T-cell (primary cell): Measurements from ENCODE around the gene SYNE1. TPM values are rescaled to one million over a fixed set of nuclear protein-coding genes. Genes with fewer than 3 reads are reported as not detected.
"Not testable (repeated sequence)": the region's sequence is repeated elsewhere in the genome, so short reads cannot be mapped to it uniquely, and the experiment has no call there.

Source experiments
- ATAC-seq, 4 experiments: fragments of 200-7000 bp in 3 of 4; fragments of 150-1000 bp in 1 of 4; cut with Tn5 transposase; replicated peaks in 1 of 4; 1 replicate in 3 of 4; 2 replicates in 1 of 4; pipeline ENCODE4 v1.10.0; 2021; ENCODE audit warnings: moderate library complexity in 3 of 4, mild to moderate bottlenecking in 2 of 4, moderate number of reproducible peaks in 1 of 4
- CTCF ChIA-PET, 2 donors: fragments of 300-600 bp; sonication (Branson Sonifier 250); formaldehyde crosslinking; loops; one replicate each; lab custom pipeline; 2022; ENCODE audit warnings: antibody characterized with exemption in 2 of 2; lab: Charles Lee
- POLR2A ChIA-PET, 2 donors: fragments of 300-600 bp; sonication (Branson Sonifier 250); formaldehyde crosslinking; loops; one replicate each; lab custom pipeline; 2022; ENCODE audit warnings: antibody characterized with exemption in 2 of 2; lab: Charles Lee
- DNase-seq, 35 experiments: peaks; one replicate each; pipeline versions ENCODE4 v3.0.0 to v3.0.0-alpha.2; 2013 to 2023
- H3K27ac ChIP-seq: one replicate; pipeline ENCODE4 v1.5.1; 2013; ENCODE audit warnings: low read length
- H3K27me3 ChIP-seq, 2 experiments: replicated peaks in 1 of 2; 1 replicate in 1 of 2; 2 replicates in 1 of 2; pipeline versions ENCODE4 v1.6.1 to v1.7.0; 2013; ENCODE audit warnings: low read length in 1 of 2, mixed read lengths in 1 of 2; ENCODE audit not compliant: control insufficient read depth in 2 of 2, insufficient read depth in 2 of 2; ENCODE audit errors: extremely low read depth in 1 of 2
- H3K36me3 ChIP-seq, 2 donors: 1 replicate in 1 of 2; 2 replicates in 1 of 2; pipeline versions ENCODE4 v1.6.1 to v1.7.0; 2013; ENCODE audit warnings: low read length in 1 of 2; ENCODE audit not compliant: control insufficient read depth in 2 of 2, insufficient read depth in 1 of 2; ENCODE audit errors: extremely low read depth in 1 of 2
- H3K4me1 ChIP-seq, 2 experiments: 1 replicate in 1 of 2; 2 replicates in 1 of 2; pipeline versions ENCODE4 v1.6.1 to v1.7.0; 2013; ENCODE audit warnings: low read length in 2 of 2, mixed read lengths in 1 of 2; ENCODE audit not compliant: insufficient read depth in 2 of 2, control insufficient read depth in 1 of 2; ENCODE audit errors: extremely low read depth in 1 of 2
- H3K4me3 ChIP-seq, 2 donors: 1 replicate in 1 of 2; 2 replicates in 1 of 2; pipeline versions ENCODE4 v1.5.1 to v1.7.0; 2013; ENCODE audit warnings: mild to moderate bottlenecking in 2 of 2, low read length in 1 of 2, moderate library complexity in 1 of 2; ENCODE audit not compliant: control insufficient read depth in 1 of 2; ENCODE audit errors: extremely low read depth in 1 of 2
- H3K9me3 ChIP-seq: 2 replicates; pipeline ENCODE4 v1.7.0; 2013
- H3K27ac Mint-ChIP-seq, 2 donors: one replicate each; pipeline ENCODE4 v1.8.0; 2020 to 2021; ENCODE audit warnings: mild to moderate bottlenecking in 2 of 2, mixed read lengths in 2 of 2
- H3K27me3 Mint-ChIP-seq, 2 donors: one replicate each; pipeline ENCODE4 v1.8.0; 2021 to 2022; ENCODE audit warnings: mixed read lengths in 2 of 2
- H3K36me3 Mint-ChIP-seq: one replicate; pipeline ENCODE4 v1.8.0; 2021; ENCODE audit warnings: mixed read lengths
- H3K4me1 Mint-ChIP-seq, 3 donors: one replicate each; pipeline ENCODE4 v1.8.0; 2020 to 2022; ENCODE audit warnings: mixed read lengths in 3 of 3, mild to moderate bottlenecking in 1 of 3
- H3K4me3 Mint-ChIP-seq, 3 donors: one replicate each; pipeline ENCODE4 v1.8.0; 2020 to 2022; ENCODE audit warnings: mild to moderate bottlenecking in 3 of 3, mixed read lengths in 3 of 3, moderate library complexity in 3 of 3
- H3K9me3 Mint-ChIP-seq, 3 donors: one replicate each; pipeline ENCODE4 v1.8.0; 2020 to 2022; ENCODE audit warnings: mixed read lengths in 3 of 3
- WGBS: methylation state at CpG from one replicate; pipeline ENCODE4 v1.1.5; 2013; ENCODE audit warnings: missing lambda C conversion rate; ENCODE audit not compliant: insufficient coverage; 5-methylcytosine and 5-hydroxymethylcytosine counted together
- total RNA-seq, 35 experiments: library from RNA in 6 of 35; stranded (reverse) in 6 of 35; fragments of 120-200 nt in 1 of 35; gene quantifications; one replicate each; pipeline versions ENCODE4 v1.2.1 to v1.2.4 and lab custom pipeline; 2013 to 2026

SYNE1 gene
- total RNA-seq, 5 donors from 2014 or later (not counting 1 experiment from before 2014, with no cell fraction given) = 174 to 235 (median 192) TPM

DNA sequence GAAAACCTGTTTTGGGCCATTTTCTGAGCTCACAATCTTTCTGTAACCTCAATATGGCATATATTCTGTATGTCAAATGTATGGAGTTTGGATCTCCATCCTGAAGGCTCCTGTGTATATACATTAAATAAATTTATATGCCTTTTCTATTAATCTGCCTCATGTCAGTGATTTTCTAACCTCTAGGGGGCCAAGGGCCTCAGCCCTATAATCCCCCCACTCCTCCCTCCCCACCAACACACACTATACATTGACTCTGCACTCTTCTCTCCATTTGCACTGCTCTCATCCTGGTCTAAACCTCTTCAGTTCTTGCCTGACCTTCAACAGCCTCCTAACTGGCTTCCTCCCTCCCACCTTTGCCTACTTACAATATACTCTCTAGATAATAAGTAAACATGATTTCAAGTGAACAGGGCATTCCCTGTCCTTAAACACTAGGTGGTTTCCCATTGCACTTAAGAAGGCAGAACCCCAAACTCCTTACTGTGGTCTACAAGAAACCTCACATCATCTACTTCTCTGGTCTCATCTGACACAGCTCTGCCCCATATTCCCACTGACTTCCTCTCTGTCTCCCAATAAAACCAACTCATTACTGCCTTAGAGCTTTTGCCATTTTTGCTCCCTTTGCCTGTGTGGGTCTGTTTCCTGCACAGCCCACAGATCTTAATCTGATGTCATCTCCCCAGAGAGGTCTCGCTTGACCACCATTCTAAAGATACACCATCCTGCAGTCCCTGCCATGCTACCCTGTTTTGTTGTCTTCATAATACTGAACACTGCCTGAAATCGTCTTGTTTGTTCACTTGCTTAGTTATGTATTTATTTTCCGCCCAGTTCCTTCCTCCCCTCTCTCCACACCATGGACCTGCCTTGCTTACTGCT lies 213.7 kb downstream of the SYNE1 start:
- no peak for DNase-seq
- H3K4me1 ChIP-seq = no peaks in the 10 kb centered on the region
- CTCF ChIA-PET = no interaction called here
- WGBS = no CpG with 5 or more reads among the region's 3 CpGs
- Mint-ChIP-seq H3K27ac (no peak overlapping the region), H3K9me3 (peaks cover 2 to 10% (median 3%) of the 10 kb centered on the region in 3 donors), H3K4me1 (no peaks in the 10 kb centered on the region), H3K4me3 (no peak overlapping the region), H3K36me3 (no peaks in the 10 kb centered on the region), H3K27me3 (peaks cover 7 to 35% of the 10 kb centered on the region in 2 donors)
- H3K36me3 ChIP-seq = no peaks in the 10 kb centered on the region
- no peak overlapping the region for H3K4me3 ChIP-seq
- no peaks in the 10 kb centered on the region for H3K9me3 ChIP-seq
- H3K27ac ChIP-seq = no peak overlapping the region
- ATAC-seq = no peak
- no peaks in the 10 kb centered on the region for H3K27me3 ChIP-seq
- POLR2A ChIA-PET = no interaction called here

GRCh38 chr6:152421496-152421895 lies 215.7 kb downstream of the SYNE1 start:
- H3K4me1 Mint-ChIP-seq, H3K36me3 Mint-ChIP-seq, H3K27me3 ChIP-seq, H3K9me3 ChIP-seq, H3K27ac Mint-ChIP-seq, CTCF ChIA-PET, DNase-seq, H3K4me3 ChIP-seq, H3K4me3 Mint-ChIP-seq, H3K4me1 ChIP-seq, H3K27ac ChIP-seq, ATAC-seq, H3K36me3 ChIP-seq: not testable (repeated sequence)
- peaks cover 2 to 10% (median 3%) of the 10 kb centered on the region in 3 donors for H3K9me3 Mint-ChIP-seq
- WGBS = no CpG with 5 or more reads among the region's 2 CpGs
- POLR2A ChIA-PET = interaction anchor here in 1 of 2 donors (0.6 kb wide), 1 partner anchor 446 kb away, joined by 5 read pairs; no protein-coding TSS in a partner anchor
- H3K27me3 Mint-ChIP-seq = peaks cover 18 to 37% of the 10 kb centered on the region in 2 donors

DNA sequence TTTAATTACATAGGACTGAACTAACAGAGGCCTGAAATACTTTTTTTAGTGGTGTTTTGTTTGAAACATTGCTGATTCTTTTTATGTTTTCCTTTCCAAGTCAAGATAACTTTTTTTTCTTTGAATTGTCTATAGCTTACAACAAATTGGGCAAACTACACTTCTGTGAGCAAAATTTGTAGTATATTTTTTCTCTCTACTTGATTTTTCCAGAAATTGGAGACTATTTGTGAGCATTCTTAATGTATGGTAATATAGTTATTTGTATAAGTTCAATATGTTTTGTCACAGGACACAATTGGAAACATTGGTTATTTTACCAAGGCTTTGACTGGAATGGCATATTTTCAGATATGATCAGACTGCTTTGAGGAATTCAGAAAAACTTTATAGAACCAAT lies 216.5 kb downstream of the SYNE1 start:
- Histone ChIP-seq H3K36me3 (no peaks in the 10 kb centered on the region), H3K27me3 (no peaks in the 10 kb centered on the region), H3K9me3 (no peaks in the 10 kb centered on the region), H3K27ac (no peak overlapping the region), H3K4me1 (no peaks in the 10 kb centered on the region), H3K4me3 (no peak overlapping the region)
- ChIA-PET CTCF (no interaction called here), POLR2A (no interaction called here)
- H3K4me1 Mint-ChIP-seq = no peaks in the 10 kb centered on the region
- peaks cover 2 to 10% (median 3%) of the 10 kb centered on the region in 3 donors for H3K9me3 Mint-ChIP-seq
- peaks cover 7% of the 10 kb centered on the region for H3K36me3 Mint-ChIP-seq
- ATAC-seq = no peak
- no peak overlapping the region for H3K4me3 Mint-ChIP-seq
- peaks cover 20 to 37% of the 10 kb centered on the region in 2 donors for H3K27me3 Mint-ChIP-seq
- DNase-seq = no peak
- H3K27ac Mint-ChIP-seq = no peak overlapping the region

GRCh38 chr6:152418551-152418950 lies 218.6 kb downstream of the SYNE1 start:
- Mint-ChIP-seq H3K4me1 (no peaks in the 10 kb centered on the region), H3K4me3 (no peak overlapping the region), H3K9me3 (peaks cover 2 to 10% (median 2%) of the 10 kb centered on the region in 3 donors), H3K27me3 (peaks cover 17 to 27% of the 10 kb centered on the region in 2 donors), H3K36me3 (peaks cover 7% of the 10 kb centered on the region), H3K27ac (no peak overlapping the region)
- H3K9me3 ChIP-seq = no peaks in the 10 kb centered on the region
- ChIA-PET CTCF (no interaction called here), POLR2A (no interaction called here)
- ATAC-seq (no peak), DNase-seq (no peak)
- no peaks in the 10 kb centered on the region for H3K36me3 ChIP-seq
- no peaks in the 10 kb centered on the region for H3K4me1 ChIP-seq
- no peak overlapping the region for H3K4me3 ChIP-seq
- H3K27ac ChIP-seq = no peak overlapping the region
- no peaks in the 10 kb centered on the region for H3K27me3 ChIP-seq

- no peak overlapping the region for H3K27ac Mint-ChIP-seq
- Histone ChIP-seq H3K27me3 (peaks cover 0 to 3% of the 10 kb centered on the region in 2 experiments), H3K27ac (no peak overlapping the region), H3K36me3 (no peaks in the 10 kb centered on the region), H3K4me3 (no peak overlapping the region), H3K9me3 (no peaks in the 10 kb centered on the region), H3K4me1 (no peaks in the 10 kb centered on the region)
- peaks cover 7% of the 10 kb centered on the region for H3K36me3 Mint-ChIP-seq
- H3K27me3 Mint-ChIP-seq = peaks cover 13 to 20% of the 10 kb centered on the region in 2 donors
- CTCF ChIA-PET = no interaction called here
- H3K4me3 Mint-ChIP-seq = no peak overlapping the region
- H3K4me1 Mint-ChIP-seq = no peaks in the 10 kb centered on the region
- 76% methylated on average over 6 of the region's 8 CpGs for WGBS
- peaks cover 0 to 10% (median 0%) of the 10 kb centered on the region in 3 donors for H3K9me3 Mint-ChIP-seq
- DNase-seq (no peak), ATAC-seq (no peak)
- POLR2A ChIA-PET = no interaction called here
These were observed 220.5 kb downstream of the SYNE1 start for GRCh38 chr6:152416652-152417051.

- Mint-ChIP-seq H3K27me3 (peaks cover 0 to 1% of the 10 kb centered on the region in 2 donors), H3K4me1 (no peaks in the 10 kb centered on the region), H3K27ac (no peak overlapping the region), H3K4me3 (no peak overlapping the region), H3K36me3 (no peaks in the 10 kb centered on the region), H3K9me3 (no peaks in the 10 kb centered on the region)
- Histone ChIP-seq H3K27ac (no peak overlapping the region), H3K4me3 (no peak overlapping the region), H3K36me3 (peaks cover 0 to 4% of the 10 kb centered on the region in 2 donors), H3K9me3 (no peaks in the 10 kb centered on the region), H3K27me3 (no peaks in the 10 kb centered on the region), H3K4me1 (no peaks in the 10 kb centered on the region)
- CTCF ChIA-PET = no interaction called here
- WGBS = no CpG with 5 or more reads among the region's 6 CpGs
- DNase-seq = no peak
- ATAC-seq = no peak
- POLR2A ChIA-PET = no interaction called here
These were observed 232.1 kb downstream of the SYNE1 start for GRCh38 chr6:152404936-152405595.
